Measurements from ENCODE around the gene TESPA1. TPM values are rescaled to one million over a fixed set of nuclear protein-coding genes. Genes with fewer than 3 reads are reported as not detected.

Gene TESPA1
- total RNA-seq, 1 experiment from 2014 or later = 0.51 TPM

DNA sequence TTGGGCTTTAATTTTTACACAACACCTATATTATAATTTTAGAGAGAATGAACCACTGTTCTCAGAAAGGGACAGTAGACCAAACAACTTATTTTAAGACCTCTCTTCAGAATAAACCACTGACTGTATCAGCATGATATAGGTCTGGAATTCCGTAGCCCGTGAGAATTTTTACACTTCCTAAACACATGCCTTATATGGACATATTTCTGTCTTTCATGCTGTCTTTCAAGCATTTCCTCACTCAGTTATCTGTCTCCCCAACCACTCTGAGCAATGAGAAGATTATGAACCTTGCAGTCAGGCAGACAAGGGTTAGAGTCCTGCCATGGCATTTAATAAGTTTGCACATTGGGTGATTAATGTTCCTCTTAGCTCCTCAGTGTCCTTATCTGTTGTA, 17.8 kb upstream of the TESPA1 start:
- H3K27ac ChIP-seq (ENCODE audit: low read length) = no peak overlapping the region
- in situ Hi-C loops (cut with HindIII; ENCODE audit: low pct_unique_long_range_greater_than_20kb, low sequenced_read_pairs) (no loop called here), intact Hi-C loops (cut with micrococcal nuclease; ENCODE audit: unreplicated experiment) (no loop called here)
- ChIA-PET POLR2A (no interaction called here), CTCF (no interaction called here)
- ATAC-seq = no peak
- no peak overlapping the region for H3K4me3 ChIP-seq (ENCODE audit: low read depth in 2 of 2, low read length in 2 of 2)
- no peaks in the 10 kb centered on the region for H3K36me3 ChIP-seq (ENCODE audit: control insufficient read depth, insufficient read depth, low read length)
- DNase-seq (ENCODE audit: low read depth, low spot score) = no peak
- peaks cover 44% of the 10 kb centered on the region for H3K27me3 ChIP-seq (ENCODE audit: control insufficient read depth, insufficient read depth, low read length)
- TF ChIP-seq TCF7L2 (IDR thresholded peaks at IDR 0.05; ENCODE audit: low read depth, low read length) (no peak), POLR2AphosphoS5 (IDR thresholded peaks at IDR 0.05; ENCODE audit: low read depth, low read length) (no peak), SIN3A (IDR thresholded peaks at IDR 0.05; ENCODE audit: borderline replicate concordance, insufficient read depth, low read depth, low read length) (no peak)
- TF ChIP-seq, protein P1, sequence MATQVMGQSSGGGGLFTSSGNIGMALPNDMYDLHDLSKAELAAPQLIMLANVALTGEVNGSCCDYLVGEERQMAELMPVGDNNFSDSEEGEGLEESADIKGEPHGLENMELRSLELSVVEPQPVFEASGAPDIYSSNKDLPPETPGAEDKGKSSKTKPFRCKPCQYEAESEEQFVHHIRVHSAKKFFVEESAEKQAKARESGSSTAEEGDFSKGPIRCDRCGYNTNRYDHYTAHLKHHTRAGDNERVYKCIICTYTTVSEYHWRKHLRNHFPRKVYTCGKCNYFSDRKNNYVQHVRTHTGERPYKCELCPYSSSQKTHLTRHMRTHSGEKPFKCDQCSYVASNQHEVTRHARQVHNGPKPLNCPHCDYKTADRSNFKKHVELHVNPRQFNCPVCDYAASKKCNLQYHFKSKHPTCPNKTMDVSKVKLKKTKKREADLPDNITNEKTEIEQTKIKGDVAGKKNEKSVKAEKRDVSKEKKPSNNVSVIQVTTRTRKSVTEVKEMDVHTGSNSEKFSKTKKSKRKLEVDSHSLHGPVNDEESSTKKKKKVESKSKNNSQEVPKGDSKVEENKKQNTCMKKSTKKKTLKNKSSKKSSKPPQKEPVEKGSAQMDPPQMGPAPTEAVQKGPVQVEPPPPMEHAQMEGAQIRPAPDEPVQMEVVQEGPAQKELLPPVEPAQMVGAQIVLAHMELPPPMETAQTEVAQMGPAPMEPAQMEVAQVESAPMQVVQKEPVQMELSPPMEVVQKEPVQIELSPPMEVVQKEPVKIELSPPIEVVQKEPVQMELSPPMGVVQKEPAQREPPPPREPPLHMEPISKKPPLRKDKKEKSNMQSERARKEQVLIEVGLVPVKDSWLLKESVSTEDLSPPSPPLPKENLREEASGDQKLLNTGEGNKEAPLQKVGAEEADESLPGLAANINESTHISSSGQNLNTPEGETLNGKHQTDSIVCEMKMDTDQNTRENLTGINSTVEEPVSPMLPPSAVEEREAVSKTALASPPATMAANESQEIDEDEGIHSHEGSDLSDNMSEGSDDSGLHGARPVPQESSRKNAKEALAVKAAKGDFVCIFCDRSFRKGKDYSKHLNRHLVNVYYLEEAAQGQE (IDR thresholded peaks at IDR 0.05; ENCODE audit: insufficient read depth in 1 of 2, low read depth in 2 of 2, low read length in 1 of 2) = no peak
- TF ChIP-seq, protein P2, sequence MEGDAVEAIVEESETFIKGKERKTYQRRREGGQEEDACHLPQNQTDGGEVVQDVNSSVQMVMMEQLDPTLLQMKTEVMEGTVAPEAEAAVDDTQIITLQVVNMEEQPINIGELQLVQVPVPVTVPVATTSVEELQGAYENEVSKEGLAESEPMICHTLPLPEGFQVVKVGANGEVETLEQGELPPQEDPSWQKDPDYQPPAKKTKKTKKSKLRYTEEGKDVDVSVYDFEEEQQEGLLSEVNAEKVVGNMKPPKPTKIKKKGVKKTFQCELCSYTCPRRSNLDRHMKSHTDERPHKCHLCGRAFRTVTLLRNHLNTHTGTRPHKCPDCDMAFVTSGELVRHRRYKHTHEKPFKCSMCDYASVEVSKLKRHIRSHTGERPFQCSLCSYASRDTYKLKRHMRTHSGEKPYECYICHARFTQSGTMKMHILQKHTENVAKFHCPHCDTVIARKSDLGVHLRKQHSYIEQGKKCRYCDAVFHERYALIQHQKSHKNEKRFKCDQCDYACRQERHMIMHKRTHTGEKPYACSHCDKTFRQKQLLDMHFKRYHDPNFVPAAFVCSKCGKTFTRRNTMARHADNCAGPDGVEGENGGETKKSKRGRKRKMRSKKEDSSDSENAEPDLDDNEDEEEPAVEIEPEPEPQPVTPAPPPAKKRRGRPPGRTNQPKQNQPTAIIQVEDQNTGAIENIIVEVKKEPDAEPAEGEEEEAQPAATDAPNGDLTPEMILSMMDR (IDR thresholded peaks at IDR 0.05) = no peak
- no peaks in the 10 kb centered on the region for H3K4me1 ChIP-seq (ENCODE audit: control insufficient read depth, insufficient read depth, low read length)
- no TSS peak for BruUV-seq (replicated peaks)
- no peaks in the 10 kb centered on the region for H3K9me3 ChIP-seq (ENCODE audit: control insufficient read depth, insufficient read depth, low read depth, low read length)

DNA sequence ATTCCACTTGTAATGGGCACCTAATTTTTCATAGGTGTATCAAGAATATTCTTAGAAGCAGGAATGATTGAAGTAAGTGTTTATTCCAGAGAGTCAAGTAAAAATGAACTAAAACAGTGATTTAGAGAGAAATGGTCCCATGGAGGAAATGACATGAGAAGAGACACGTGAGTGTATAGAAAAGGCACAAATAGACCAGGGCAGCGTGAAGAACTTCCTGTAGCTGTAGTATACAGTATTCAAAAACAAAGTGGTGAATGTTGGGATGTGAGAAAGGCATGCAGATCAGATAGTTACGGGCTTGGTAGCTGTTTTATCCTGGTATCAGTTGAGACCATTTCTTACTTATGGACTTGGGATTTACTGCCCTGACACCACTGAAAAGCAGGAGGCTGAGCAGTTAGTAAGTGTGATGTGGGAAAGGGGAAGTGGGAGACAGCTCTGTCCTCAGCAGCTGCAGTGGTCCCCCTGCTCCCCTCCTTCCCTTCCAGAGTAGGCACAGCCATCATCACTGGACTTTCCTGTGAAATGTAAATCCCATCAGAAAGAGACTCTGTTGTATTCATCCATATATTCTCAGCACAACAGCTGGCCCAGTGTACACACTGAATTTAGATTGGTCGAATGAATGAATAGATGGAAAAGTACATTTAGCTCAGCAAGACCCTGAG, 16.8 kb upstream of the TESPA1 start:
- in situ Hi-C loops (cut with HindIII; ENCODE audit: low pct_unique_long_range_greater_than_20kb, low sequenced_read_pairs) = no loop called here
- ATAC-seq = no peak
- intact Hi-C loops (cut with micrococcal nuclease; ENCODE audit: unreplicated experiment) = no loop called here
- BruUV-seq (replicated peaks) = no TSS peak
- CTCF ChIA-PET = interaction anchor here (0.6 kb wide), 1 partner anchor 681 kb away, joined by 8 read pairs; no protein-coding TSS in a partner anchor
- Histone ChIP-seq H3K4me1 (ENCODE audit: control insufficient read depth, insufficient read depth, low read length) (no peaks in the 10 kb centered on the region), H3K4me3 (ENCODE audit: low read depth in 2 of 2, low read length in 2 of 2) (no peak overlapping the region), H3K36me3 (ENCODE audit: control insufficient read depth, insufficient read depth, low read length) (no peaks in the 10 kb centered on the region), H3K9me3 (ENCODE audit: control insufficient read depth, insufficient read depth, low read depth, low read length) (no peaks in the 10 kb centered on the region), H3K27ac (ENCODE audit: low read length) (no peak overlapping the region), H3K27me3 (ENCODE audit: control insufficient read depth, insufficient read depth, low read length) (peaks cover 51% of the 10 kb centered on the region)
- TF ChIP-seq, protein P1 (IDR thresholded peaks at IDR 0.05; ENCODE audit: insufficient read depth in 1 of 2, low read depth in 2 of 2, low read length in 1 of 2) = no peak
- POLR2A ChIA-PET = no interaction called here
- no peak for DNase-seq (ENCODE audit: low read depth, low spot score)
